SK-N-MC (cell line): ENCODE results near the gene SERPINB4.

Experiments used
- EZH2 ChIP-seq: fragments of 200-600 bp; sonication (generic); IDR thresholded peaks from one replicate; pipeline ENCODE4 v1.6.1; 2017; ENCODE audit warnings: antibody characterized with exemption
- POLR2AphosphoS5 ChIP-seq: IDR thresholded peaks from 2 replicates; pipeline ENCODE4 v1.6.1; 2012; ENCODE audit warnings: mild to moderate bottlenecking, low read depth, low read length, borderline replicate concordance

- TF ChIP-seq POLR2AphosphoS5: no peak
- TF ChIP-seq EZH2: no peak
These were observed 51.6 kb downstream of the SERPINB4 start for GRCh38 chr18:63592471-63592870.
